GM06990 (cell line): ENCODE measurements around the gene VPS35.

Source experiments
- DNase-seq: peaks from one replicate; pipeline ENCODE4 v3.0.0-alpha.2; 2011; ENCODE audit not compliant: insufficient read length; ENCODE audit errors: extremely low read depth
- H3K27me3 ChIP-seq: replicated peaks from 2 replicates; pipeline ENCODE4 v1.6.0; 2011; ENCODE audit warnings: low read length; ENCODE audit not compliant: control insufficient read depth, insufficient read depth
- H3K36me3 ChIP-seq: 2 replicates; pipeline ENCODE4 v1.5.1; 2011; ENCODE audit warnings: low read length; ENCODE audit not compliant: control insufficient read depth, insufficient read depth
- H3K4me3 ChIP-seq: replicated peaks from 2 replicates; pipeline ENCODE4 v1.5.1; 2011; ENCODE audit warnings: low read depth, mild to moderate bottlenecking, control low read depth, low read length
- TF ChIP-seq, protein P1 (sequence below): IDR thresholded peaks from 2 replicates; pipeline ENCODE4 v1.5.1; 2011; ENCODE audit warnings: low read length, control low read depth, mild to moderate bottlenecking, inconsistent platforms; ENCODE audit not compliant: insufficient read depth, poor library complexity, severe bottlenecking

The VPS35 gene

DNA sequence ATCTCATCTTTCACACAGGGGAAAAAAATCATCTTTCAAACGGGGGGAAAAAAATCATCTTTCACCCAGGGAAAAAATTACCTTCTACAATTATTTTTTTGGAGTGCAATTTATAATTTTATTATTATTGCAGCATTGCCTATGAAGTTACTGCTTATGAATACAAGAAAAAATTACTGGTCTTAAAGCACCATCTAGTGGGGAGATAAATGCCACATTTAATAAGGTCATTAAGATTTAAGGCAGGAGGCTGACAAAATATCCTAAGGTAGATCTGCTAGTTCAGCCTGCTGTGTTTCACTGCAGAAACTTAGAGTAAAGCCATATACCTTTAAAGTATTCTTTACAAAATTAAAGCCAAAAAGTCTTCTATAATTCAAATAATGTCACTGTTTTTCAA, 81.4 kb downstream of the VPS35 start:
- peaks cover 14% of the 10 kb centered on the region for H3K36me3 ChIP-seq
- TF ChIP-seq, protein P1, sequence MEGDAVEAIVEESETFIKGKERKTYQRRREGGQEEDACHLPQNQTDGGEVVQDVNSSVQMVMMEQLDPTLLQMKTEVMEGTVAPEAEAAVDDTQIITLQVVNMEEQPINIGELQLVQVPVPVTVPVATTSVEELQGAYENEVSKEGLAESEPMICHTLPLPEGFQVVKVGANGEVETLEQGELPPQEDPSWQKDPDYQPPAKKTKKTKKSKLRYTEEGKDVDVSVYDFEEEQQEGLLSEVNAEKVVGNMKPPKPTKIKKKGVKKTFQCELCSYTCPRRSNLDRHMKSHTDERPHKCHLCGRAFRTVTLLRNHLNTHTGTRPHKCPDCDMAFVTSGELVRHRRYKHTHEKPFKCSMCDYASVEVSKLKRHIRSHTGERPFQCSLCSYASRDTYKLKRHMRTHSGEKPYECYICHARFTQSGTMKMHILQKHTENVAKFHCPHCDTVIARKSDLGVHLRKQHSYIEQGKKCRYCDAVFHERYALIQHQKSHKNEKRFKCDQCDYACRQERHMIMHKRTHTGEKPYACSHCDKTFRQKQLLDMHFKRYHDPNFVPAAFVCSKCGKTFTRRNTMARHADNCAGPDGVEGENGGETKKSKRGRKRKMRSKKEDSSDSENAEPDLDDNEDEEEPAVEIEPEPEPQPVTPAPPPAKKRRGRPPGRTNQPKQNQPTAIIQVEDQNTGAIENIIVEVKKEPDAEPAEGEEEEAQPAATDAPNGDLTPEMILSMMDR = peak; percentile 30

DNA sequence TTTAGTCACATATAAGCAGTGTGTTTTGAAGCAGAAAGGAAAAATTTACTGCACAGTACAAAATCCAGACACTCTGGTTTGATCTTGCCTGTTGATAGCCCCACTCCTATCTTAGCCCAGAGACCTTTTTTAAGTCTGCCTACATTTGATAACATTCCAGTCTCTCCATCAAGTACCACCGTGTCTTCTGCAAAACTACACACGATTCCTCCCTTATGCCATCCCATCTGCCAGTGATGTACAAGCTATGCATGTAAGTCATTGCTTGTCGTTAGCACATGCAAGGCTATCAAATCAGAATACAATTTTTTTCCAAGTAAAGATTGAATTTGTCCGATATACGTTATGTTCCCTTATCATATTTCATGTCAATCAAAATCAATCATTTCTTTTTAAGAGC, 82.7 kb downstream of the VPS35 start:
- H3K36me3 ChIP-seq = peaks cover 14% of the 10 kb centered on the region
- H3K27me3 ChIP-seq = no peaks in the 10 kb centered on the region
- no peak overlapping the region for H3K4me3 ChIP-seq
- TF ChIP-seq, protein P1 = no peak
- DNase-seq = no peak

More for the DNA sequence above, 81.4 kb downstream of the VPS35 start:
- Histone ChIP-seq H3K27me3 (no peaks in the 10 kb centered on the region), H3K4me3 (no peak overlapping the region)
- DNase-seq = no peak
